Thyroid gland (tissue), 4 donors: ENCODE measurements around the gene OR5B12.

ENCODE experiments used
- CTCF ChIP-seq, 6 experiments: fragments of 200-600 bp in 3 of 6; fragments of 450-650 bp in 3 of 6; sonication (generic) in 3 of 6; IDR thresholded peaks; one replicate each; pipeline ENCODE4 v1.5.1; 2016 to 2019; ENCODE audit warnings: antibody characterized with exemption in 6 of 6, mild to moderate bottlenecking in 2 of 6, inconsistent platforms in 1 of 6, moderate library complexity in 1 of 6
- POLR2A ChIP-seq, 2 donors: fragments of 450-650 bp; IDR thresholded peaks; one replicate each; pipeline ENCODE4 v1.6.1; 2017; ENCODE audit warnings: antibody characterized with exemption in 2 of 2, mild to moderate bottlenecking in 2 of 2, moderate library complexity in 1 of 2

- TF ChIP-seq CTCF (IDR thresholded peaks at IDR 0.05) = no peak
- TF ChIP-seq POLR2A (IDR thresholded peaks at IDR 0.05) = no peak
Measured at GRCh38 chr11:58392746-58393145, 49.3 kb downstream of the OR5B12 start.
